Activated naive CD4-positive, alpha-beta T cell treated with Interleukin-2 at 50 U/mL for 16 hours (primary cell): ENCODE data around the gene CAPN14.

Experiments
- DNase-seq: peaks from one replicate; pipeline ENCODE4 v3.0.0-alpha.2; 2020

The CAPN14 gene

GRCh38 chr2:31137211-31138036 is 79.9 kb downstream of the CAPN14 start:
- DNase-seq: no peak

DNA sequence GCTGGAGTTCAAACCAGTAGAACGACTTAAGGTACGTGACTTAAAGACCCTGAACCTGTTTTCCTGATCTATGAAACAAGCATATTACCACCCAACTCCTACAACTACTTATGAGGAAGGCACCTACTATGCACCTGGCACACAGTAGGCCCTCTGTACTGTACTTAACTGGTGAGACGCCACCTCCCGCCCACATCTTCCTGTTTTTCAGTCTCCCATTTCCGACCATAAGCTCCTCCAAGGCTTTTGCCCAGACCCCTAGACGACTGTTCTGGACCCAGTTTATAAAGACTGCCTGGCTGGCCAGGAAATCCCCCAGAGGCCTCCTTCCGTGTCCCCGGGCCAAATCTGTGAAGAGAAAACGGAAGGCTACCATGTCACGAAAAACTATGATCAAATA is 80.6 kb downstream of the CAPN14 start:
- no peak for DNase-seq

- DNase-seq: no peak
These were observed 81.3 kb downstream of the CAPN14 start for GRCh38 chr2:31136000-31136399.

DNA sequence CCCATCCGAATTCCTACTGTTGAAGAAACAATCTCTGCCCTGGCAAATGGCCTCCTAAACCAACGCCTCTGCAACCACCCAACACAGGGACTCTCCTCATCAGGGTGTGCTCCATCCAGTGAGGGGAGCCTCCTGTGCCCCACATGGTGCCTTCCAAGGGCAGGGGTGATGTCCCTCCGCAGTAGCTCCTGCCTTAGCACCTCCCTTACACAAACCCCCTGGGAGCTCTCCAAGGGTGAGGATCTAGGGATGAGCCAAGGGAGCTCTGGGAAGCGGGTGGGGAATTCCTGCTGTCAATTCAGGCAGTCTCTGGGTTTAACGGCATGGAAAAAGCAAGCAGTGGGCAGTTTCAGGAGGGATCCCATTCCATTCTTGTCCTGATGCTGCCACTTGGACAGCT is 82.8 kb downstream of the CAPN14 start:
- no peak for DNase-seq

GRCh38 chr2:31132786-31133185 is 84.5 kb downstream of the CAPN14 start:
- no peak for DNase-seq

- no peak for DNase-seq
These were observed 85.4 kb downstream of the CAPN14 start for GRCh38 chr2:31131871-31132270.

DNA sequence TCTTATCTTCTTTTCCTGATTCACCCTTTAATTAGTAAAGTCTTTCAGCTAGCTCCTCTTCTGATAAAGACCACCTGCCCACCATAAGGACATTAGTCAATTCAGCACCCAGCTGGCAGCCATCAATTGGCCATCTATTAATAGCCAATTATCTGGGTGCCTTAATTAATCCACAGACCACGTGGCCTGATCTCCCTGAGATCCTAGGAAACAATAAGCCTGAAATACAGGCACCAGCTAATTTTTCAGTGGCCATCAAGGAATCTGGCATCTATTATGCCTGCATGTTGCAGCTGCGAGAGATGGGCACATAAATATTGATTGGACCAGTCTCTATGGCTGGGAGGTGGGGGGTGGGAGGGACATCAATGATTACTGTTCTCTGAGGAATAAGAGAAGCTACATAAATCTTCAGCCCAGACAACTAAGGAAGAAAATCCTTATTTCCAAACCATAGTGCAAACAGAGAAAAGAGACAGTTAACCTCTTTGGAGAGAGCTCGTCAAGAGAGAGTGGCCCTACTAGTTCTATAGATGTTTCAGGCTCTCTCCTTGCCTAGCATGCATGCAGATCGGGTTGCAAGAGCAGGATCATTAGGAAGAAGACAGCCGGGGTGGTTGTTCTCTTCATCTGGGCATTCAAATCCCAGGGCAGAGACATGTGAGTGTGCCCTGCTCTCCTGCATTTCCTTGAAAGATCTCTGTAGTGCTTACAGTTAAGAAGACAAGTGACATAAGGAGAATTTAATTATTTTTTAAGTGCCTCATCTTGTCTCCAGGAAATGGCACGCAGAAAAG is 87.7 kb downstream of the CAPN14 start:
- DNase-seq: no peak

DNA sequence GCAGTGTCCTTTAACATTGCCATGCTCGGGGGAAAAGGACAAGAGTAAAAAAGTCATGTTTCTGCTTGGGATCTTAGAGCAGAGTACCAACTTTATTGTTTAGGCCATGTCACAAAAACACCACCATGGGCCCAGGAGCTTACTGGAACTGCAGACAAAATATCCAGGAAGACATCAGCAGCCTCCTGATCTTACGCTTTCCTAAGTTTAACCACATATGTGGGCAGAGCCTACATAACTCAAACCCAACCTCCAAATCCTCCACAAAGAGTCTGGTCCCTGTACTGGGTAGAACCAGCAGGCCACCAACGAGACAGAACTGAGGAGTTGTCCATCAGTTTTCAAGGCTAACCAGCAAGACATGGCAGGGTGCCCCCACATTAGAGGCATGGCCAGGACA is 89.4 kb downstream of the CAPN14 start:
- no peak for DNase-seq

GRCh38 chr2:31125918-31126695 is 91.2 kb downstream of the CAPN14 start:
- DNase-seq: no peak

DNA sequence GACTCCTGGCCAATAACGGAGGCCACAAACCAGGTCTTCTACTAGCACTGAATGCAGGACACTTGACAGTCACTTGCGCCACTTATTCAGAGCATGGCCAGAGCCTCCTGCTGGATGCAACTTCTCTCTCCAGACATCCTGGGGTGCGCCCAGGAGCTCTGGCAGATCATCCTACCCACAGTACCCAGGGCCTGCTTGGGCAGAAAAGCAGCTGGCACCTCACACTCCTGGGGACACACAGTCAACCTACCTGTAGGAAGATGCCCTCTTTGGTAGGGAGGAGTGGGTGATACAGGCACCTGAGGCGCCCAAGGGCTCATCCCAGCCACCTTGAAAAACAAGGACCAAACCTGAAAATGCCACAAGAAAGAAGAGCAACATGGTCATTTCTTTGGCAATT is 92.4 kb downstream of the CAPN14 start:
- no peak for DNase-seq
